Measurements from ENCODE around the gene NQO1. TPM values are rescaled to one million over a fixed set of nuclear protein-coding genes. Genes with fewer than 3 reads are reported as not detected.
"Not testable (repeated sequence)": the region's sequence is repeated elsewhere in the genome, so short reads cannot be mapped to it uniquely, and the experiment has no call there.

The NQO1 gene
- total RNA-seq, 2 donors from 2014 or later = 15.6 to 29.2 TPM

DNA sequence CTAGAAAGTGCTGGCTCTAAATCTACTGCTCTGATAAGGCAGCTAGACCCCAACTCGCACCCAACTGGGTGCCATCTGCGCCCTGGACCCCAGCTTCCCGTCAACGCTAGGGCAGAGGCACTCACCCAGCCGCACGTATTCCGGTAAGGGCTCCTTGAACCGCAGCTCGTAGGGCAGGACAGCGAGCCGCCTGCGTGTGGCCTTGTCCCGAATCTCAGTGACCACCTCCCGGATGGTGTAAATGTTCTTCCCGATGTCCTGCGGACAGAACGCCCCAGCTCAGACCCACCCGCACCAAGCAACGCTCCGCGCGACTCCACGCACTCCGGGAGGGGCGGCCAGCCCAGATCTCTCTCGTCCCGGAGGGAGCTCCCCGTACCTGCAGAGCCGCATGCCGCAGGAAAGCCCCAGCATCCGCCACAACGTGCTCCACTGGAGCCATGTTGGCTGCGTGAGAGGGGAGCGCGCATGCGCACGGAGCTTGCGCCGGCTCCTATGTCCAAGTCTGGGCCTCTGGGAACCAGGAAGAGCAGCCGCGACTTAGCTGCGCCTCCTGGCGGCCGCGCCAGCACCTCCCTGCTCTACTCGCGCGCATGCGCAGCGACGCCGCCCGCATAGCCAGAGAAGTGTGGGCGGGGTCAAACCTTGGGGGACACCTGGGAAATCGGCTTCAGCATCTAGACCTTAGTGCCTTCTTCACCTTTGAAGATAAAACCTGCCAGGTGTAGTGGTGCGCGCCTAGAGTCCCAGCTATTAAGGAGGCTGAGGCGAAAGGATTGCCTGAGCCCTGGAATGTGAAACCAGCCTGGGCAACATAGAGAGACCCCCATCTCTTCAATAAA, 28.3 kb upstream of the NQO1 start, which contains the start of gene NOB1:
TSS of gene NOB1 (minus strand) at position 458 of the 842 bp plus-strand sequence. CDS start at position 442, 16 bp downstream.
- H3K4me3 Mint-ChIP-seq = peak within 1 kb of the TSS; percentile 100
- DNase-seq (ENCODE audit: low spot score) (peak; percentile 99), ATAC-seq (peak; percentile 99)
- peaks cover 14 to 30% of the 10 kb centered on the region in 2 donors for H3K4me1 Mint-ChIP-seq (ENCODE audit: low read depth in 2 of 2)
- H3K27ac Mint-ChIP-seq = peak within 1 kb of the TSS; percentile 98 to 99
- no peaks in the 10 kb centered on the region for H3K36me3 Mint-ChIP-seq
- H3K27me3 Mint-ChIP-seq = peaks cover 0 to 2% of the 10 kb centered on the region in 2 donors
- no peaks in the 10 kb centered on the region for H3K9me3 Mint-ChIP-seq

DNA sequence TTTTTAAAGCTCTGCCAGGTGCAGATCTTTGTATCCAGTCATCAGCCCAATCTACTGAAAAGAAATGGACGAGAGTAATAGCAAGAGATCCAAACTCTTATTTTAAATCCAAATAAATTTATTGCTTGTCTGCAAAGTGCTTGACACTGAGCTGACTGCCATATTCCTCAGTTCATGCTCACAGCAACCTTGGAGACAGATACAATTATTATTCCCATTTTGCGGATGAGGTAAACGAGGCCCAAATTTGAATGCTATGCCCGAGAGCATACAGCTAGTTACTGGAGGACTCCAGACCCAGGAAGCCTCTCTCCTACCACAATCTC, 27.7 kb upstream of the NQO1 start:
- no peak for ATAC-seq
- Mint-ChIP-seq H3K27me3 (peaks cover 0 to 2% of the 10 kb centered on the region in 2 donors), H3K27ac (peak overlapping the region; percentile 98 to 99), H3K4me3 (peak overlapping the region; percentile 100), H3K9me3 (no peaks in the 10 kb centered on the region), H3K4me1 (ENCODE audit: low read depth in 2 of 2) (peaks cover 14 to 30% of the 10 kb centered on the region in 2 donors), H3K36me3 (peaks cover 5% of the 10 kb centered on the region)
- DNase-seq (ENCODE audit: low spot score) = no peak

DNA sequence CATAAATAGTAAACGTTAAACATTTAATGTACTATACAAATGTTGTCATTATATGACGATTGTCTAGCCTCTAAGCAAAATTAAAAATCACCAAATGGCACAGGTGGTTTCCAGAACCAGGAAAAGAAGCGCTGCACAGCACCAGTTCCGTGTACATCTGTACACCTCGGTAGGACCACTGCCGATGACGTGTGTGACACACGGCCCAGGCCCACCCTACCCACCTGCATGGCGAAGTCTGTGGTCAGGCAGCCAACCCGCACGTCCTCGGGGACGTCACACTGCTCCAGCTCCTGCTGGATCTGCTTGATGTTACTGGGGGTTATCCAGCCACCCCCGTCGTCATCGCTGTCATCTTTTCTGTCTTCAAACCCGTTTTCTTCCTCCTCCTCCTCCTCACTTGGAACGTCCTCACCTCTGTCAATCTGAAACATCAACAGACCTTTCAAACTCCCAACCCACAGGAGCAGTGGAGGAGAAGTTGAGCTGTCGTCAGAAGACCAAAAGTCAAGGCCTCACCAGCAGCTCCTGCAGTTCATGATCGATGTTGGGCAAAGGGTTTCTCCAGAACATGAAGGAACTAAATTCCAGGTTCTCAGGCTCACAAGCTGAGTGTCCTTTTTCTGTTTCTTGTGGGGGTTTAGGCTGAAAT, 22.5 kb upstream of the NQO1 start:
- ATAC-seq = no peak
- Mint-ChIP-seq H3K4me1 (ENCODE audit: low read depth in 2 of 2) (peaks cover 16% of the 10 kb centered on the region in 2 donors), H3K4me3 (no peak overlapping the region), H3K27me3 (no peaks in the 10 kb centered on the region), H3K9me3 (no peaks in the 10 kb centered on the region), H3K36me3 (peaks cover 21% of the 10 kb centered on the region), H3K27ac (no peak overlapping the region)
- DNase-seq (ENCODE audit: low spot score) = no peak

DNA sequence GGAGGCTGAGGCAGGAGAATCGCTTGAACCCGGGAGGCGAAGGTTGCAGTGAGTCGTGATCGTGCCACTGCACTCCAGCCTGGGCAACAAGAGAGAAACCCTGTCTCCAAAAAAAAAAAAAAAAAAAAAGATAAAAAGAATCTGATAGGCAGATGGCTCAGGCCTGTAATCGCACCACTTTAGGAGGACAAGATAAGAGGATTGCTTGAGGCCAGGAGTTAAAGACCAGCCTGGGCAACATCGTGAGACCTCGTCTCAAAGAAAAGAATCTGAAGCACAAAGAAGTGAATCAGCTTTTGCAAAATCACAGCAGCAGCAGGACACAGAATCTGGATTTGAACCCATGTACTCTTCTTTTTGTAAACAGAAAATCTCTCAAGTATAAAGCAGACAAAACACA, 20.8 kb upstream of the NQO1 start:
- DNase-seq (ENCODE audit: low spot score) (no peak), ATAC-seq (no peak)
- peaks cover 2 to 8% of the 10 kb centered on the region in 2 donors for H3K4me1 Mint-ChIP-seq (ENCODE audit: low read depth in 2 of 2)
- no peak overlapping the region for H3K4me3 Mint-ChIP-seq
- H3K36me3 Mint-ChIP-seq = peaks cover 31% of the 10 kb centered on the region
- no peaks in the 10 kb centered on the region for H3K9me3 Mint-ChIP-seq
- H3K27me3 Mint-ChIP-seq = no peaks in the 10 kb centered on the region
- no peak overlapping the region for H3K27ac Mint-ChIP-seq

DNA sequence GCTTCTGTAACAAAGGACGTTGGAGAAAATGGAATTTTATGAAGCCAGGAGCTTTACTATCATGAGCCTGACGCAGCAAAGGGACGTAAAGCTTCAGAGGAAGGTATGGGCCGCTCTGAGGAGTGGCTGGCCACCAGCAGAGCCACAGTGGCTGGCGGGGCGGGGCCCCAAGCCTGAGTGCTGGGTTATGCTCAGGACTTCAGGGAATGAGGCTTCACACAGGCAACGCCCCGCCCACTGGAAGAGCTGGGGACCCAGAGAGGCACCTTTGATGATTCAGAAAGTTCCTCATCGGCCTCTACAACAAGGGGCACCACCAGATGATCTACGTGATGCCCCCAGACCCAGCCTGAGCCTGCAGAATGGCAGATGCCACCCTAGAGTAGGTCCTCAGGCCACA, 19.6 kb upstream of the NQO1 start:
- no peaks in the 10 kb centered on the region for H3K9me3 Mint-ChIP-seq
- DNase-seq (ENCODE audit: low spot score) (no peak), ATAC-seq (peak in 1 of 2 donors; percentile 40)
- H3K4me3 Mint-ChIP-seq = no peak overlapping the region
- peaks cover 31% of the 10 kb centered on the region for H3K36me3 Mint-ChIP-seq
- no peak overlapping the region for H3K27ac Mint-ChIP-seq
- no peaks in the 10 kb centered on the region for H3K27me3 Mint-ChIP-seq
- H3K4me1 Mint-ChIP-seq (ENCODE audit: low read depth in 2 of 2) = peaks cover 0 to 7% of the 10 kb centered on the region in 2 donors

DNA sequence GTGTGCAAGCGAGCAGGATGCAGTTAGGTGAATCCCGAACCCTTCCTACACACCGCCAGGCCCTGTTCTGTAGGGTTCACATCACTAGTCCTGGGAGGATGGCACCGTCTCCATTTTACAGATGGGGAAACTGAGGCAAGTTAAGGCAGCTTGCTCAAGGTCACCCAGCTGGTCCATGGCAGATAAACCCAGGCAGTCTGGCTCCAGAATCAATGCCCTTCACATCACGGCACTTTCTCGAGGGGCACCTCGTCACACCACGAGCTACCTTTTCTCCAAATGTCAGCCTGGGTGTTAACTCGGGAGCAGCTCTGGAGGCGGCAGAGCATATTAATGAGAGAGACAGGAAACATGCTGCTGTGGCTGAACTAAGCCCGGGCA, 18.9 kb upstream of the NQO1 start:
- Mint-ChIP-seq H3K27ac (no peak overlapping the region), H3K36me3 (peaks cover 31% of the 10 kb centered on the region), H3K9me3 (no peaks in the 10 kb centered on the region), H3K27me3 (no peaks in the 10 kb centered on the region), H3K4me3 (no peak overlapping the region), H3K4me1 (ENCODE audit: low read depth in 2 of 2) (peaks cover 0 to 7% of the 10 kb centered on the region in 2 donors)
- ATAC-seq (no peak), DNase-seq (ENCODE audit: low spot score) (no peak)

DNA sequence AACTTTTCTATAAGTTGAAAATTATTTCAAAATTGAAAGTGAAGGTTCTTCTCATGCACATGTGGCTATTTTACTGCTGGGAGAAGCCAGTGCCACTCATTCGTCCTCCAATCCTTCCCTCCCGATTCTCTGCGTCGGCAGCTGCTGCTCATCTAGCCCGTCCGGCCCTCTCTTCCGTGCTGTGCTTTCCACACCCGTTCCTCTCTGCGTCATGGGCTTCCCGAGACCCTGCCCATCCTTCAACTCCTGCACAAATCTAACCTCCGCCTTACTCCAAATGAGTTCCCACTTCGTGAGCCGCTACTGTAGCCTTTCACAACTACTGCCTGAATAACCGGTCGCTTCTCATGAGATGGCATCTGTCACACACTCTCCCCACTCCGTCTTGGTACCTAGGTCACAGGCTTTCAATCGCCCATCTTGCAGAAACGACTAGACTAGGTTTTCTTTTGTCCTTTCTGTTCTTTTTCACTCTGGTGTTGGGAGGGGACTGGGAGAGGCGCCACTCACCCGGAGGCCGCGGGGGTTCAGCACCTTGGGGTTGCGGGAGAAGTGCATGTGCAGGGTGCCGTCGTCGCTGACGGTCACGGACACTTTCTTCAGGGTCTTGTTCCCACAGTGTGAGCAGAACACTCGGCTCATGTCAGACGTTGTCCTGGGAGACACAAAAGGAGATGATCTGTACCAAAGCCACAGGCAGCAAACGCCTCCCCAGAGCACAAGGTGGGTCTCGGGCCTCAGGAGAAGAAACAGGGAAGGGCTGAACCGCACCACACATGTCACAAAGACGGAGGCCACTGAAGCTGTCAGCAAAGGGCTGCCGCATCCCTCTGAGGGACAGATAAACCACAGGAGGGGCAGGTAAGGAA, 18.2 kb upstream of the NQO1 start:
- Mint-ChIP-seq H3K27me3 (no peaks in the 10 kb centered on the region), H3K4me1 (ENCODE audit: low read depth in 2 of 2) (peaks cover 0 to 7% of the 10 kb centered on the region in 2 donors), H3K4me3 (no peak overlapping the region), H3K27ac (no peak overlapping the region), H3K36me3 (peaks cover 31% of the 10 kb centered on the region), H3K9me3 (no peaks in the 10 kb centered on the region)
- ATAC-seq = no peak
- no peak for DNase-seq (ENCODE audit: low spot score)

DNA sequence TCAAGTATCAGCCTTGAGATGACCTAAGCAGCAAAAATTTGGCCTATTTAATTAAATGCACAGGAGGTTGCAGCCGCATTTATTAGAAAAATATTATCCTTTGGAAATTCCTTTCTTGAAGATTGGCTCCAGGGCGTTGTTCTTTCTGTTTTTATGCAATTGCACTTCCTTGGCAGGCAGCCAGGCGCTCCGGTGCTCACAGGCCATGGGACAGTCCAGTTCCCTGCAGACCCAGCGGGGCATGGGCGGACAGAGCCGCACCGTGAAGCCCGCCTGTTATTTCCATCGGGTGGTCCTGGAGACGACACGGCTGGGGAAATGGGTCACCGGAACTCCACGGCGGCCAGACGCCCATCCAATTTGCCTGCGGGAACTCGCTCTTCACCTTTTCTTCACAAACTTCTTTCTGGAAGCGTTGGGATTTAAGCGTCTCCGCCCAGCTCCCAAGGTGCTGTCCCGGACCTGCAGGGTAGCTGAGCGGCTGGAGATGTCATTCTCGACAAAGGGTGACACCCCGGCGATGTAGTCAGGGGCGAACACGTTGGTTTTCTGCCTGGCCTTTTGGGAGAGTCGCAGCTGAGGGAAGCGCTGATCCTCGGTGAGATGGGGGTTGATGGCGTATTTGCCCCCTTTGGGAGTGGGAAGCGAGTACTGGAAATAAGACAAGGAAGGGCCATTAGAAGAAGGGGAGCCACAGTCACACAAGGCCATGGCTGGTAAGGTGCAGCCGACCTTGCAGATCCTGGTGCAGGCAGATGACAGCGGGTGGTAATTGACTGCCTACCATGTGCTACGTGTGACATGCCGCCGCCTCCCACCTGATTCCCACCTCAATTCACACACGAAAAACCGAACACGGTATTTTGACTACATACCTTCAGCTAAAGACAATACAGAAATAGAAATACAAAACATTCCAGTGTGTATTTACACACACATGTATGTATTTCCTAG, 15.9 kb upstream of the NQO1 start:
- peaks cover 0 to 4% of the 10 kb centered on the region in 2 donors for H3K4me1 Mint-ChIP-seq (ENCODE audit: low read depth in 2 of 2)
- no peaks in the 10 kb centered on the region for H3K27me3 Mint-ChIP-seq
- H3K27ac Mint-ChIP-seq = no peak overlapping the region
- H3K9me3 Mint-ChIP-seq = no peaks in the 10 kb centered on the region
- DNase-seq (ENCODE audit: low spot score) (no peak), ATAC-seq (no peak)
- no peak overlapping the region for H3K4me3 Mint-ChIP-seq
- H3K36me3 Mint-ChIP-seq = peaks cover 19% of the 10 kb centered on the region

DNA sequence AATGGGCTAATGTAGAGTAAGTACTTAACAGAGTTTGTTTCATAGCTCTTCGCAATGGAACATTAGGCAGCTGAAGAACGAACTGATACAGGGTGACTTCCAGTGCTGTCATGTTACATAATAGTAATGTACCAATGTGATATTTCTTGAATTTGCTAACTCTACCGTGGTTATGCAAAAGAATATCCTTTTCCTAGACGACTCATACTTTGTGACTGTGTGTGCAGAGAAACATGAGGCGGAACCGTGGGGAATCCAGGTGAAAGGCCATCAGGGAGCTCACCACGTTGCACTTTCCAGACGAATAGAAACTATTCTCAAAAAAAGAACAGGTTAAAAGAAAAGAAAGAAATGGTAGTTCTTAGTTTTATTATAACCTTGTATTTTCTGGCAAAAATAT, 15.2 kb upstream of the NQO1 start:
- Mint-ChIP-seq H3K4me3 (no peak overlapping the region), H3K4me1 (ENCODE audit: low read depth in 2 of 2) (peaks cover 0 to 4% of the 10 kb centered on the region in 2 donors), H3K27ac (no peak overlapping the region), H3K27me3 (no peaks in the 10 kb centered on the region), H3K36me3 (peaks cover 18% of the 10 kb centered on the region), H3K9me3 (no peaks in the 10 kb centered on the region)
- DNase-seq (ENCODE audit: low spot score) (no peak), ATAC-seq (no peak)

DNA sequence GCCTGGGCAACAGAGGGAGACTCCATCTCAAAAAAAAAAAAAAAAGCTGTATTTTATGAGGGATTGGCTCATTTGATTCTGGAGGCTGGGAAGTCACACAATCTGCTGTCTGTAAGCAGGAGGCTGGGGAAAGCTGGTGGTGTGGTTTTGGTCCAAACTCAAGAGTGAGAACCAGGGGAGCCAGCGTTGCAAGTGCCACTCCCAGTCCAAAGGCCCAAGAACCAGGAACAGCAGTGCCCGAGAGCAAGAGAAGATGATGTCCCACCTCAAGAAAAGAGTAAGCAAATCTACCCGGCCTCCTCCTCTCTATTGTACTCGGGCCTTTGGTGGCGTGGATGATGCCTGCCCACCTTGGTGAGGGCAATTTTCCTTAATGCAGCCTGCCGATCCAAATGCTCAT, 5.7 kb upstream of the NQO1 start:
- DNase-seq (ENCODE audit: low spot score) (no peak), ATAC-seq (no peak)
- Mint-ChIP-seq H3K4me3 (no peak overlapping the region), H3K9me3 (no peaks in the 10 kb centered on the region), H3K4me1 (ENCODE audit: low read depth in 2 of 2) (peaks cover 3 to 8% of the 10 kb centered on the region in 2 donors), H3K27me3 (no peaks in the 10 kb centered on the region), H3K27ac (no peak overlapping the region), H3K36me3 (no peaks in the 10 kb centered on the region)

DNA sequence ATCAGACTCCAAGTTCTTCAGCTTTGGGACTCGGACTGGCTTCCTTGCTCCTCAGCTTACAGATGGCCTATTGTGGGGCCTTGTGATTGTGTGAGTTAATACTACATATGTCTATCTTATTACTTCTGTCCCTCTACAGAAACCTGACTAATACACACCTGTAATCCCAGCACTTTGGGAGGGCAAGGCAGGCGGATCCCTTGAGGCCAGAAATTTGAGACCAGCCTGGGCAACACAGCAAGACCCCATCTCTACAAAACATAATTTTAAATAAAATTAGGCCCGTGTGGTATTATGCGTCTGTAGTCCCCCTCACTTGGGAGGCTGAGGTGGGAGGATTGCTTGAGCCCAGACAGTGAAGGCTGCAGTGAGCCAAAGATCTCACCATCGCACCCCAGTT, 4.9 kb upstream of the NQO1 start:
- ATAC-seq; H3K36me3 Mint-ChIP-seq; H3K4me3 Mint-ChIP-seq; H3K9me3 Mint-ChIP-seq; DNase-seq (ENCODE audit: low spot score); H3K27me3 Mint-ChIP-seq; H3K27ac Mint-ChIP-seq: not testable (repeated sequence)
- peaks cover 11 to 16% of the 10 kb centered on the region in 2 donors for H3K4me1 Mint-ChIP-seq (ENCODE audit: low read depth in 2 of 2)

DNA sequence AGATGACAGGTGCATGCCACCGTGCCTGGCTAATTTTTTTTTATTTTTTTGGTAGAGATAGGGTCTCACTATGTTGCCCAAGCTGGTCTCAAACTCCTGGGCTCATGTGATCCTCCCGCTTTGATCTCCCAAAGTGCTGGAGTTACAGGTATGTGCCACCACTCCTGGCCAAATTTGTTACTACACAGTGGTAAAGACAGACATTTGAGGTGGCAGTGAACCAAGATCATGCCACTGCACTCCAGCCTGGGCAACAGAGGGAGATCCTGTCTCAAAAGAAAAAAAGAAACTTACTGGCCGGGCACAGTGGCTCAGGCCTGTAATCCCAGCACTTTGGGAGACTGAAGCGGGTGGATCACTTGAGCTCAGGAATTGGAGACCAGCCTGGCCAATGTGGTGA, 2.7 kb upstream of the NQO1 start:
- H3K27me3 Mint-ChIP-seq; H3K36me3 Mint-ChIP-seq; H3K9me3 Mint-ChIP-seq; ATAC-seq; DNase-seq (ENCODE audit: low spot score); H3K4me3 Mint-ChIP-seq; H3K27ac Mint-ChIP-seq: not testable (repeated sequence)
- H3K4me1 Mint-ChIP-seq (ENCODE audit: low read depth in 2 of 2) = peaks cover 24% of the 10 kb centered on the region in 2 donors

DNA sequence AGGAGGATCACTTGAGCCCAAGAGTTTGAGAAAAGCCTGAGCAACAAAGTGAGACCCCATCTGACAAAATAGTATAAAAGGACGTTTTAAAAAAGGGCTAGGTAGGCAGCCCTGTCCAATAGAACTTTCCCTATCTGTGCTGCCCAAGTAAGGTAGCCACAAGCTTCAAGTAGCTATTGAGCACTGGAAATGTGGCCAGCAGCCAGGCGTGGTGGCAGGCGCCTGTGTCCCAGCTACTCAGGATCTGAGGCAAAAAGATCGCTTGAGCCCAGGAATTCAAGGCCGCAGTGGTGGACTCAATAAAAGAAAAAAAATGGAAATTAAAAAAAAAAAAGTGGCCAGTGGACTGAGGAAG, 1.5 kb upstream of the NQO1 start:
- Mint-ChIP-seq H3K36me3 (no peaks in the 10 kb centered on the region), H3K4me3 (peak overlapping the region; percentile 98), H3K27me3 (no peaks in the 10 kb centered on the region), H3K27ac (peak overlapping the region in 1 of 2 donors; percentile 97), H3K9me3 (no peaks in the 10 kb centered on the region), H3K4me1 (ENCODE audit: low read depth in 2 of 2) (peaks cover 24% of the 10 kb centered on the region in 2 donors)
- no peak for DNase-seq (ENCODE audit: low spot score)
- ATAC-seq = no peak
